CD14-positive monocyte (primary cell): ENCODE measurements around the gene USP54. TPM values are rescaled to one million over a fixed set of nuclear protein-coding genes. Genes with fewer than 3 reads are reported as not detected.
A peak's percentile ranks its signal among the peaks of the same experiment; 100 is the strongest.

Source experiments
- DNase-seq, 3 donors: peaks; one replicate each; pipeline ENCODE4 v3.0.0-alpha.2; 2011 to 2022
- H2AFZ ChIP-seq: 2 replicates; pipeline ENCODE4 v1.6.0; 2012; ENCODE audit warnings: mild to moderate bottlenecking, low read depth, low read length, inconsistent platforms; ENCODE audit not compliant: insufficient read depth, poor library complexity, severe bottlenecking
- H3K27ac ChIP-seq, 2 donors: 1 replicate in 1 of 2; 2 replicates in 1 of 2; pipeline ENCODE4 v1.5.1; 2012 to 2013; ENCODE audit warnings: low read length in 2 of 2, control low read depth in 1 of 2, inconsistent platforms in 1 of 2, low read depth in 1 of 2, mild to moderate bottlenecking in 1 of 2
- H3K27me3 ChIP-seq, 2 donors: one replicate each; pipeline versions ENCODE4 v1.6.0 to v1.6.1; 2011 to 2013; ENCODE audit warnings: low read length in 2 of 2; ENCODE audit not compliant: control insufficient read depth in 2 of 2, insufficient read depth in 2 of 2
- H3K36me3 ChIP-seq, 2 donors: replicated peaks in 1 of 2; 1 replicate in 1 of 2; 2 replicates in 1 of 2; pipeline versions ENCODE4 v1.5.1 to v1.6.1; 2012 to 2013; ENCODE audit warnings: low read length in 2 of 2, control low read depth in 1 of 2, inconsistent platforms in 1 of 2, mild to moderate bottlenecking in 1 of 2; ENCODE audit not compliant: insufficient read depth in 2 of 2, control insufficient read depth in 1 of 2
- H3K4me1 ChIP-seq, 2 donors: 1 replicate in 1 of 2; 2 replicates in 1 of 2; pipeline versions ENCODE4 v1.5.1 to v1.6.1; 2012 to 2013; ENCODE audit warnings: low read length in 2 of 2, control low read depth in 1 of 2, inconsistent platforms in 1 of 2, mild to moderate bottlenecking in 1 of 2, moderate library complexity in 1 of 2; ENCODE audit not compliant: insufficient read depth in 2 of 2, control insufficient read depth in 1 of 2
- H3K4me2 ChIP-seq: replicated peaks from 2 replicates; pipeline ENCODE3; 2012; ENCODE audit warnings: low read length, moderate library complexity, mild to moderate bottlenecking; ENCODE audit not compliant: poor library complexity, severe bottlenecking; ENCODE audit errors: extremely low read depth
- H3K4me3 ChIP-seq, 3 experiments: fragments of 200-600 bp in 1 of 3; sonication (generic) in 1 of 3; replicated peaks in 1 of 3; 1 replicate in 2 of 3; 2 replicates in 1 of 3; pipeline ENCODE4 v1.5.1; 2011 to 2013; ENCODE audit warnings: low read length in 3 of 3, mild to moderate bottlenecking in 3 of 3, control low read depth in 2 of 3, low read depth in 2 of 3, inconsistent platforms in 1 of 3, moderate library complexity in 1 of 3
- H3K79me2 ChIP-seq: 2 replicates; pipeline ENCODE4 v1.6.0; 2012; ENCODE audit warnings: mild to moderate bottlenecking, control low read depth, inconsistent platforms, low read length, moderate library complexity; ENCODE audit not compliant: insufficient read depth
- H3K9ac ChIP-seq: 2 replicates; pipeline ENCODE4 v1.6.0; 2017; ENCODE audit warnings: low read length, mild to moderate bottlenecking; ENCODE audit not compliant: insufficient read depth, poor library complexity, severe bottlenecking
- H3K9me3 ChIP-seq, 2 donors: replicated peaks in 1 of 2; 1 replicate in 1 of 2; 2 replicates in 1 of 2; pipeline versions ENCODE4 v1.5.1 to v1.6.1; 2012 to 2013; ENCODE audit warnings: low read length in 2 of 2, control low read depth in 1 of 2; ENCODE audit not compliant: control insufficient read depth in 1 of 2, insufficient read depth in 1 of 2
- H4K20me1 ChIP-seq: 2 replicates; pipeline ENCODE4 v1.6.0; 2012; ENCODE audit warnings: mild to moderate bottlenecking, low read length, control low read depth, moderate library complexity; ENCODE audit not compliant: insufficient read depth
- H3K27ac Mint-ChIP-seq, 7 donors: one replicate each; pipeline ENCODE4 v1.8.0; 2020; ENCODE audit warnings: mild to moderate bottlenecking in 7 of 7, mixed read lengths in 7 of 7, moderate library complexity in 6 of 7, inconsistent platforms in 2 of 7
- H3K27me3 Mint-ChIP-seq, 3 donors: one replicate each; pipeline ENCODE4 v1.8.0; 2021 to 2022; ENCODE audit warnings: low read depth in 3 of 3, mild to moderate bottlenecking in 3 of 3, mixed read lengths in 3 of 3, moderate library complexity in 3 of 3, inconsistent platforms in 1 of 3
- H3K36me3 Mint-ChIP-seq, 2 donors: one replicate each; pipeline ENCODE4 v1.8.0; 2020; ENCODE audit warnings: mixed read lengths in 2 of 2, inconsistent platforms in 1 of 2, mild to moderate bottlenecking in 1 of 2
- H3K4me1 Mint-ChIP-seq: one replicate; pipeline ENCODE4 v1.8.0; 2020; ENCODE audit warnings: mild to moderate bottlenecking, mixed read lengths
- H3K4me3 Mint-ChIP-seq, 2 donors: one replicate each; pipeline ENCODE4 v1.8.0; 2020; ENCODE audit warnings: mild to moderate bottlenecking in 2 of 2, mixed read lengths in 2 of 2, moderate library complexity in 1 of 2
- H3K9me3 Mint-ChIP-seq, 7 donors: one replicate each; pipeline ENCODE4 v1.8.0; 2020 to 2022; ENCODE audit warnings: mixed read lengths in 7 of 7, mild to moderate bottlenecking in 6 of 7, moderate library complexity in 6 of 7, inconsistent platforms in 2 of 7
- WGBS: methylation state at CpG from one replicate; pipeline ENCODE4 v1.1.5; 2013; ENCODE audit warnings: missing lambda C conversion rate; ENCODE audit not compliant: insufficient coverage; 5-methylcytosine and 5-hydroxymethylcytosine counted together
- intact Hi-C, 2 donors: fragments of 100-400 bp; cut with micrococcal nuclease; formaldehyde crosslinking; loops; one replicate each; pipeline versions ENCODE4 v1.15.0 to v1.15.1; 2023
- polyA plus RNA-seq, 3 donors: library from polyadenylated mRNA; depleted of rRNA in 1 of 3; unstranded in 2 of 3; stranded (reverse) in 1 of 3; fragments of 300-500 nt in 2 of 3; fragments of >200 nt in 1 of 3; fragmentation: Illumina TruSeq in 2 of 3; gene quantifications; 1 replicate in 2 of 3; 2 replicates in 1 of 3; pipeline ENCODE4 v1.2.3, GENCODE V29; 2012 to 2021
- TF ChIP-seq, protein P1 (sequence below): fragments of 200-600 bp; IDR thresholded peaks from one replicate; pipeline ENCODE4 v1.8.0; 2022; ENCODE audit warnings: antibody characterized with exemption, mild to moderate bottlenecking

The USP54 gene
- polyA plus RNA-seq, 3 donors = 0.28 to 2.4 (median 0.55) TPM

DNA sequence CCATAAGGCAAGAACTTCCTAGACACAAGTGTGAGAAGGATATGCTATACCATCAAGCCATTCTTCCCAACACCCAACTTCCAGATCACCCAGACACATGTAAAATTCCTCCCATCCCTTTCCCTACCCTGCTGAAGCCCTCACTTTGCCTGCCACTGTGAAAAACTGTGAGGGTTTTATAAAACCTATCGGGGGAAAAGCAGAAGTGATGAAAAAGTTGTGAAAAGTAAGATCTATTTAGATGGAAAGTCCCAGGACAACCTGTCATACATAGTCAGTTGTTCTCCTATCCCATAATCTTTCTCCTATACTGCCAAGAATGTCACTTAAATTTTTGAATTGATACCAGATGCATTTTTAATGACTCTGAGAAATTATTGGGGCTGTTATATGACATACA lies 56.3 kb downstream of the USP54 start:
- intact Hi-C loops = no loop called here
- Mint-ChIP-seq H3K4me1 (no peaks in the 10 kb centered on the region), H3K27me3 (peaks cover 0 to 2% (median 0%) of the 10 kb centered on the region in 3 donors), H3K4me3 (no peak overlapping the region), H3K27ac (no peak overlapping the region), H3K36me3 (peaks cover 2% of the 10 kb centered on the region in 2 donors), H3K9me3 (peaks cover 0 to 1% (median 0%) of the 10 kb centered on the region in 7 donors)
- Histone ChIP-seq H3K9ac (no peak overlapping the region), H3K27me3 (no peaks in the 10 kb centered on the region), H3K4me1 (no peaks in the 10 kb centered on the region), H3K4me2 (no peak overlapping the region), H3K4me3 (no peak overlapping the region), H3K27ac (no peak overlapping the region), H3K36me3 (no peaks in the 10 kb centered on the region), H3K79me2 (no peaks in the 10 kb centered on the region), H2AFZ (no peak overlapping the region), H4K20me1 (no peaks in the 10 kb centered on the region), H3K9me3 (no peaks in the 10 kb centered on the region)
- peak in 1 of 3 donors; percentile 5 for DNase-seq
- no CpG with 5 or more reads among the region's 1 CpG for WGBS
- TF ChIP-seq, protein P1, sequence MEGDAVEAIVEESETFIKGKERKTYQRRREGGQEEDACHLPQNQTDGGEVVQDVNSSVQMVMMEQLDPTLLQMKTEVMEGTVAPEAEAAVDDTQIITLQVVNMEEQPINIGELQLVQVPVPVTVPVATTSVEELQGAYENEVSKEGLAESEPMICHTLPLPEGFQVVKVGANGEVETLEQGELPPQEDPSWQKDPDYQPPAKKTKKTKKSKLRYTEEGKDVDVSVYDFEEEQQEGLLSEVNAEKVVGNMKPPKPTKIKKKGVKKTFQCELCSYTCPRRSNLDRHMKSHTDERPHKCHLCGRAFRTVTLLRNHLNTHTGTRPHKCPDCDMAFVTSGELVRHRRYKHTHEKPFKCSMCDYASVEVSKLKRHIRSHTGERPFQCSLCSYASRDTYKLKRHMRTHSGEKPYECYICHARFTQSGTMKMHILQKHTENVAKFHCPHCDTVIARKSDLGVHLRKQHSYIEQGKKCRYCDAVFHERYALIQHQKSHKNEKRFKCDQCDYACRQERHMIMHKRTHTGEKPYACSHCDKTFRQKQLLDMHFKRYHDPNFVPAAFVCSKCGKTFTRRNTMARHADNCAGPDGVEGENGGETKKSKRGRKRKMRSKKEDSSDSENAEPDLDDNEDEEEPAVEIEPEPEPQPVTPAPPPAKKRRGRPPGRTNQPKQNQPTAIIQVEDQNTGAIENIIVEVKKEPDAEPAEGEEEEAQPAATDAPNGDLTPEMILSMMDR = no peak

DNA sequence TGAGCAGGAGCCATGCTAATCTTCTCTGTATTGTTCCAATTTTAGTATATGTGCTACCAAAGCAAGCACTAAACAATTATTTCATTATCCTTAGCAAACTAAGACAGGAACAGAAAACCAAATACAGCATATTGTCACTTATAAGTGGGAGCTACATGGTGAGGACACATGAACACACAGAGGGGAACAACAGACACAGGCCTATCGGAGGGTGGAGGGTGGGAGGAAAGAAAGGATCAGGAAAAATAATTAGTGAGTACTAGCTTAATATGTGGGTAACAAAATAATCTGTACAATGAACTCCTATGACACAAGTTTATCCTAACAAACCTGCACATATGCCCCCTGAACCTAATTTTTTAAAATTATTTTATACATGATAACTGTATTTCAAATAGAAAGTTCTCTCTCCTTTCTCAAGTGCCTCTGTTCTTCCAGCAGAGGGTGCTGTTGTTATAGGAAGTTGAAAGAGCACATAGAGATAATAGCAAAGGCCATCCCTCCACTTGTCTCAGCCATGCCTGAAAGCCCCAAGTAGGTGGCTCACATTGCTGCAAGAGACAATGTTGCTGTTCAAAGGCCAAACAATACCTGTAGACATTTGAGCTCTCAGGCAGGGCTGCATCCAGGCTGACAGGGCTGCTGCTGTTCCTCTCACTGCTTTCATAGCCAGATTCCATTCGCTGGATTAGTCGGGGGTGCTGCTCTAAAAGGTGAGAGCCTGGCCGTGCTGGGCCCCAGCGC lies 61.9 kb downstream of the USP54 start:
- H4K20me1 ChIP-seq = no peaks in the 10 kb centered on the region
- TF ChIP-seq, protein P1 = peak; percentile 83
- no peak overlapping the region for H3K4me2 ChIP-seq
- H3K9me3 ChIP-seq = no peaks in the 10 kb centered on the region
- DNase-seq = peak; percentile 45 to 67 (median 65)
- no peak overlapping the region for H3K27ac ChIP-seq
- intact Hi-C loops = loop anchor here (2.0 kb wide), 1 partner anchor 116 kb away; no protein-coding TSS in a partner anchor
- Mint-ChIP-seq H3K36me3 (peaks cover 0 to 5% of the 10 kb centered on the region in 2 donors), H3K27me3 (no peaks in the 10 kb centered on the region), H3K4me1 (no peaks in the 10 kb centered on the region), H3K4me3 (no peak overlapping the region), H3K27ac (peak overlapping the region in 1 of 7 donors; percentile 33), H3K9me3 (no peaks in the 10 kb centered on the region)
- no peak overlapping the region for H3K4me3 ChIP-seq
- peak overlapping the region; percentile 54 for H2AFZ ChIP-seq
- H3K4me1 ChIP-seq = no peaks in the 10 kb centered on the region
- no peak overlapping the region for H3K9ac ChIP-seq
- H3K79me2 ChIP-seq = no peaks in the 10 kb centered on the region
- no peaks in the 10 kb centered on the region for H3K27me3 ChIP-seq
- no peaks in the 10 kb centered on the region for H3K36me3 ChIP-seq
- WGBS = 100% methylated on average over 2 of the region's 5 CpGs
